Activated CD8-positive, alpha-beta memory T cell treated with anti-CD3 and anti-CD28 coated beads for 1 hour (primary cell): Measurements from ENCODE around the gene ATP10A.
"Not testable (repeated sequence)": the region's sequence is repeated elsewhere in the genome, so short reads cannot be mapped to it uniquely, and the experiment has no call there.

Source experiments
- DNase-seq, 2 donors: peaks; one replicate each; pipeline ENCODE4 v3.0.0-alpha.2; 2020; ENCODE audit warnings: low read depth in 1 of 2; ENCODE audit errors: extremely low read depth in 1 of 2

ATP10A gene

DNA sequence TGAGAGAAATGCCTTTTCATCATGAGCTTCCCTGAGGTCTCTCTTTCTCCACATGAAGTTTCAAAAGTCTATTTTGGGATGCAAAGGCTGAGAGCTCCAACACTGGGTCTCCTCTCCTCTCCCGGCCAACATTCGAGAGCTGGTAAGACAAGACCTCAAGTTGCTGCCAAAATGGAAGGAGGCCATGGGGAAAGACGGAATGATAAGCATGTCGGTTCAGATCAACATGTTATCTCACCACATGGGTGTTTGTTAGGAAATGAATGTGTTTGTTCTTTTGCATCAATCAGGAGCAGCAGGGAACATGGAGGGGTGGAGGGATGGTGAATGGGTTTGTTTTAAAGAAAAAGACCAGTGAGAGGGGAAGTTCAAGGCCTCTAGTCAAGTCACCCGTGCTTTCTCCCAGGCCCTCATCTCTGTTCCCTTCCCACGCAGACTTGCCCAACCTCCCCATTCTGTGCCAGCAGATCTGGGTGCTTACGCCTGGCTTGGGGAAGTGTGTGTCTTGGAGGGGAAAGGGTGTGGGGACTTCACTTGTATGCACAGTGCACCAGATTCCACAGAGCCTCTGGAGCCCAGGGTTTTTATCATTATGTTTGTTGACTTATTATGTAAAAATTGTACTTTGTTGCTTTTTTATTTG lies 23.5 kb upstream of the ATP10A start:
- DNase-seq = no peak

DNA sequence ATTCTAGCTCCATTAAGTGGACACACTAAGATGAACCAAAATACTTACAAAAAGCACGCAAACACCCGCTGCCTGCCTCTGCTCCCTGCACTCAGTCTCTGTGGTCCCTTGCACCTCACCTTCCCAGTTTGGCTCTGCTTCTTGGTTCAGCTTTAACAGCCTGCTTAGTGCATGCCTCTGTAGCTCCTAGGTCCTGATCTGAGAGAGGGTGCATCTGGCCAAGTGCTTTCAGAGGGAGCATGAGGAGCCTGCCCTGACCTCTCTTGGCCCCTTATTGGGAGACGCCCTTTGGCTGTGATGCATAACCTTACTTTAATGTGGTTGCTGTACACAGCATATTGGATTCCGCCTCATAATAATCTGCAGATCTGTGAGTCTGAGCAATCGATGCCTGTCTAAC lies 21.2 kb upstream of the ATP10A start:
- no peak for DNase-seq

DNA sequence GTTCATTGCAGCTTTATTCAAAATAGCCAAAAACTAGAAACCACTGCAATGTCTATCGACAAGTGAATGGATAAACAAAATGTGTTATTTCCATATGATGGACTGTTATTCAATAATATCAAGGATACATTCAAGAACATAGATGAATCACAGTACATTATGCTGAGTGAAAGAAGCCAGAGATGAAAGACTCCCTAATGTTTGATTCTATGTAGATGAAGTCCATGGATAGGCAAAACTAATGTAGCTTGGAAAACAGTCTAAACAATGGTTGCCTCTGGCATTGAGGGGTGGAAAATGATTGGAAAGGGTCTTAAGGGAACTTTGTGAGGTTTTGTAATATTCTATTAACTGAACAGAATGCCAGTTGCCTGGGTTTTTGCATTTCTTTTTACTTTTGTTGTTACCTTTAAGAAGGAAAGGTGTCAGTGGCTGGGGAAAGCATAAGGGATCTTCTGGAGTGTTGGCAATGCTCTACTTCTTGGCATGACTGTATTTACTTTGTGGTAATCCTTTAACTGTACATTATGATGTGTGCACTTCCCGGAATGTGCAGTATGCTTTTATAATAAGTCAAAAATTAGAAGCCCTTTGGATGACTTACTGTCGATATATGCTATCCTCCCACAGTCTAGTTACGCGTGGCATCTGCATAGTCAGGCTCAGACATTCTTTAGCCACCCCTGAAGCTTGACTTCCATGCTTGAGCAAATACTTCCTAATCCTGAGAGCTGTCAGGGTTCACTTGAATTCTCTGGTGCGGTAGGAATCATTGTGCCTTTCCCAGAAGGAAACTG lies 20.5 kb upstream of the ATP10A start:
- DNase-seq = no peak

DNA sequence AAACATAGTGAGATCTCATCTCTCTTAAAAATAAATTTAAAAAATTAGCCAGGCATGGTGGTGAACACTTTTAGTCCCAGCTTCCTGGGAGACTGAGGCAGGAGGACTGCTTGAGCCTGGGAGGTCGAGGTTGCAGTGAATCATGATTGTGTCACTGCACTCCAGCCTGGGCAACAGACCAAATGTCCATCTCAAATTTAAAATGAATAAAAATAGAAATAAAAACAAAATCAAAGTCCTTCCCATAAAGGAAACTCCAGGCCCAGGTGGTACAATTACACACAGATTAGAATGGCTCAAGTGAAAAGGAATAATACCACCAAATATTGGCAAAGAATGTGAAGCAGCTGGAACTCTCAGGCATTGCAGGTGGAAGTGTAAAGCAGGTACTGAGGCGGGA lies 19.3 kb upstream of the ATP10A start:
- DNase-seq = no peak

DNA sequence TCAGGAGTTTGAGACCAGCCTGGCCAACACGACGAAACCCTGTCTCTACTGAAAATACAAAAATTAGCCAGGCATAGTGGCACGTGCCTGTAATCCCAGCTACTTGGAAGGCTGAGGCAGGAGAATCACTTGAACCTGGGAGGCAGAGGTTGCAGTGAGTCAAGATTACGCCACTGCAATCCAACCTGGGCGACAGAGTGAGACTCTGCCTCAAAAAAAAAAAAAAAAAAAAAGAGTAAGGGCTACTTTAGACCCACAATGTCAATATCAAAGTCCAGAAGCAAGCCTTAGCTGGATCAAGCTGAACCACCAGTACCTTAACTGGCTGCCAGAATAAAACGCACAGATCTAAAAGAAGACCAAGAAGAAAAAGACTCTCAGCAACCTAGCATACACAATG lies 17.8 kb upstream of the ATP10A start:
- DNase-seq = not testable (repeated sequence)

DNA sequence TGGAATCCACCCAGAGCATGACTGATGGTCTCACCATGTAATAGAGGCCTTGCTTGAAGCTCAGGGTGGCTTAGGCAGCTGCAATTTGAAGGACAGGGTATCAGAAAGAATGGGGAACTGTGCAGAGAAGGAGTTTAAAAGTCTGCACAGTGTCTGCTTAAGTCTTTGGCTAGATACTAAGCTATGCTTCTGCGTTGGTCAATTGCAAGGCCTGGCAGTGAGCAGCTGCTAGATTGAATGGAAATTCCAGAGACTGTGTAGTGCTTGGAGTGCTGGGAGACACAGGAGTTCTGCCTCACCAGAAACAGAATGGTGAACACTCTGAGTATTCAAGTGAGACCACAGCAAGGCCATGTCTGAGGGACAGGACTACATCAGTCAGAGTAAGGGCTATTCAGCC lies 17.3 kb upstream of the ATP10A start:
- no peak for DNase-seq

DNA sequence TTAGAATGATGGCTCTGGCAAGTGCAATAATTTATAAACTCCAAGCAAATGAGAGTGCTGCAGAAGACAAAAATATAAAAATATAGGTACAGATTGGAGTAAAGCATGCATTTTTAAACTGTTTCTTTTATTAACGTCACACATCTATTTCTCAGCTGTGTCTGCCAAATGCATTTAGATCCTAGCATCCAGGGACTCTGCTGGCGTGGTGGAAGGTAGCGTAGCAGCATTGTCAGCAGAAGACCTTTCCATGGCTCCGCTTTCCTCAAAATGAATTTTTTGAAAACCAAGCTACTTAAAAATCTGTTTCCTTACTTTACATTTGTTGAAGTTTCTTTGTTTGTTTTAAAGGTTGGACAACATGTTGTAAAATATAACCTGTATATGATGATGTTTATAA lies 16.3 kb upstream of the ATP10A start:
- DNase-seq = no peak

DNA sequence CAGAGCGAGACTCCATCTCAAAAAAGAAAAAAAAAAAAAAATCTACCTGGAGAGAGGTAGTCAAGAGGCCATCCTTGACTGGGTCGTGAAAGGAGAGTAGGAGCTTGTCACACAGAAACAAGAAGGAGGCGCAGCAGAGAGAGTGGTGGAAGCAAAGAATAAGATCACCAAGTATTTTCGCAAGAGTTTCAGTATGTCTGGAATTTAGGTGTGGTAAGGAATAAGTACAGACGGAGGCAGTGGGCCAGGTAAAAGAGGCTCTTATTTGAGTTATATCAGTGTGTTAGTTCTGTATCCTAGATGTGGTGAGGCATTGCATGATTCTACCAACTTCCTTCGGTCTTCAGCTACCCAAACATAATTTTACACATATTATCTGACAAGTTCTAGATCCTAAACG lies 14.6 kb upstream of the ATP10A start:
- no peak for DNase-seq

DNA sequence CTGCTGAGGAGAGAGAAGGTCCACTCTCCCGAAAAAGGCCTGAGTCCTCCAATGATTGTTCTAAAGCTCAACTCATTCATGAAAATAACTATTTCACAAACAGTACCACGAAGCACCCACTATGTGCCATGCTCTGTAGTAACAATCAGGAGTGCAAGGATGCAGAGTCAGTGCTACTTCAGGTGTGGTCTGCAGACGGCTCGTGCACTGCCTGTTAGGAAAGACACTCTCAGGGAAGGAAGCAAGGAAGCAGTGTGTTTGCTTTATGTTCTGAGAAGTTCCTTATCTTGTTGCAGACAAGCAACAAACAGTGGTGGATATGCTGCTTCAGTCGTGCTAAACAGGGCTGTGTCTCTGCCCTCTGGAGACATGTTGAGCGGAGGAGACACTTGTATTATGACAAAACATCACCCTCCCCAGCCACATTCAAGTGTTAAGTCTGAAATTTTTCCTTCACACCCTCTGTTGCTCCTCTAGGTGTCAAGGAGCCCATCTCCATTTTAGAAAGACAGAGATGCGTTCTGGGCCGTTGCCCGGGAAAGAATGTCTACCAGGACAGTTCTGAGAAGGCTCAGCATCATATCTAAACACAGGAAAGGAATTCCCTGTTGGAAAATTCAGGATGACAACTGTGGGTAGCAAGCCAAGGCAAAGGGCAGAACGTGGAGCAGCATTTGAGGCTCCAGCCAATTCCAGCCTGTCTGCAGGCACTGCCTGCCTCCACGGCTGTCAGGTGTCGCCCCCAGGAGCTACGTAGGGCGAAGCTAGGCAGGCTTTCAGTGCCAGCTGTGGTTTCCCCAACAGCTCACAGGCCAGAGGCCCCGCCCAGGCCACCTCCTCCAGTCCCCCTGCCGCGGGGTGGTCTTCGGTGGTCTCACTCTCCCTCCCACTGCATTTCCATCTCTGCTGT lies 13.4 kb upstream of the ATP10A start:
- DNase-seq = no peak

DNA sequence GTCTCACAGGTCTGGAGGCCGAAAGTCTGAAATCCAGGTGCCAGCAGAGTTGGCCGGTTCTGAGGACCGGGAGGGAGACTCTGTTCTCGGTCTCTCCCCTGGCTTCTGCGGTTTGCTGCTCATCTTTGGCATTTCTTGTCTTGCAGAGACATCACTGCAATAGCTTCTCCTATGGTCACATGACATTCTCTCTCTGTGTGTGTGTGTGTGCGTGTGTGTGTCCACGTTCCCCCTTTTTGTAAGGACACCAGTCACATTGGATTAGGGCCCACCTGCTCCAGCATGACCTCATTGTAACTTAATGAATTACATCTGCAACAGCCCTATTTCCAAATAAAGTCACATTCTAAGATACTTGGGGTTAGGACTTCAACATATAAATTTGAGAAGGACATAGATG lies 12.4 kb upstream of the ATP10A start:
- no peak for DNase-seq

DNA sequence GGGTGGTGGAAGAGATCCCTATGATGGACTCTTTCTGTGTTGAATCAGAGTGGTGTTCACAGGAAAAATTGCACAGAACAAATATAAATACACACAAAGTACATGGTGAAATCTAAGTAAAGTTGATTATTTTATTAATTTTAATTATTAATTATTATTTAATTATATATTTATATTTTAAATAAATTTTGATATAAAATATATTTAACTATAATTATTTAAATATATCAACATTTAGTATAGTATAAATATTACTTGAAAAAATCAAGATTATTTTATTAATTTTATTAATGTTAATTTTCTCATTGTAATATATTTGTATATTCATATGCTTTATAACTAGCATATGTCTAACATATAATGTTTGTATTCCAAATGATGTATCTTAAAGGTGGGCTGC lies 11.3 kb upstream of the ATP10A start:
- DNase-seq = no peak

DNA sequence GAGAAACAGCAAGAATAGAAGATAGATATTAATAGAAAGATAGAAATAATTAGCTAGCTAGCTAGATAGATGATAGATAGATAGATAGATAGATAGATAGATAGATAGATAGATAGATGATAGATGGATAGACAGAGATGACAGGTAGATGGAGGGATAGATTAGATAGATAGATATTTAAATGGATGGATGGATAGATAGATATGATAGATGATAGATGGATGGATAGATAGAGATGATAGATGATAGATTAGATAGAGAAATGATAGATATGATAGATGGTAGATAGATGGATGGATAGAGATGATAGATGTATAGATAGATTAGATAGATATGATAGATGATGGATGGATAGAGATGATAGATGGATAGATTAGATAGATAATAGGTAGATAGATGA lies 8.3 kb upstream of the ATP10A start:
- no peak for DNase-seq

DNA sequence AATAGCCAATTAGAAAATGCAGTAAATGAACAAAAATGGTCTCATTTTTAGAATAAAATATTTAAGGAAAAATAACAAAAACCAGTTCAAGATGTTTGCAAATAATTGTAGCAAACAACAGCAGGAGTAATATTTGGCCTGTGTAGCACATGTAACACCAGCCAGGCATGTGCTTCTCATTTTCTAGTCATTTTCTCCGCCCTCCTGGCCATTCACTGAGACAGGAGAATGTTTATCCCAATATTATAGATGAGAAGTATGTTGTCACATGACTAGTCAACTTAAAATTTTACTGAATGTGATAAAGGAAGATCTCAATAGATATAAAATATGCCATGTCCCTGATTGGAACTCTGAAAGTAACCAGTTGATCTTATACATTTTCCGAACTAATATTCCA lies 7.8 kb upstream of the ATP10A start:
- DNase-seq = no peak

DNA sequence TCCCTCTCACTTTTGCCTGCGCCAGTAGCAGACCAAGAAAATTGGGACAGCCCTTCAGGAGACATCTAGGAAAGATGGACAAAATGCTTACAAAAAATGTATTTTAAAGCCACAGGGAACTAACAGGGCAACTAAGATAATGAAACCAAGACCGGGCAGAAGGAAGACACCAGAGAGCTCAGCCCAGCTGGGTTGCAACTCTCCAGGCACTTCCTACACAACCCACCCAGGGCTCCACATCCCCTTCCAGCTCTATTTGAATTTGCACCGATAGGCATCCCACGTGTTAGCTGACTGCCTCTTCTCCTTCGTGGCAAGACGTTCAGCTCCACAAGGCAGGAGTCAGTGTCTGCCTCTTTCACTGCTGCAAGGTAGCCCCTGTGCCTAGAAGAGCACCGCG lies 6.6 kb upstream of the ATP10A start:
- DNase-seq = no peak

DNA sequence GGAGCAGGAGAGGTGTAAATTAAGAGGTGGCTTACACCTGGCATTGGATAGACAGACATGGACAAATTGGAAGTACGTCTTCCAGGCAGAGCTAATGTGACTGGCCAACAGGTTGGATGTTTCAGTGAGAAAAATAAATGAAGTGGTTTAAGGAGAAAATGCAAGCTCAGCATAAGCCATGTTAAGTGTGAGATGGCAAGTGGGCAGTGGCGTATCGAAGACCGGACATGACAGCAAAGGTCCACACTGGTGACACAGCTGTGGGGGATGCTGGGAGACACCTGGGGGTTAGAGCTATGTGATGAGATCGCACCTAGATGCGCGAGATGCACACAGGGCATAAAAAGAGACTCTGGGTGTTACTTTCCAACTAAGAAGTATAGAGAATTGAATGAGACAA lies 3.7 kb upstream of the ATP10A start:
- no peak for DNase-seq

DNA sequence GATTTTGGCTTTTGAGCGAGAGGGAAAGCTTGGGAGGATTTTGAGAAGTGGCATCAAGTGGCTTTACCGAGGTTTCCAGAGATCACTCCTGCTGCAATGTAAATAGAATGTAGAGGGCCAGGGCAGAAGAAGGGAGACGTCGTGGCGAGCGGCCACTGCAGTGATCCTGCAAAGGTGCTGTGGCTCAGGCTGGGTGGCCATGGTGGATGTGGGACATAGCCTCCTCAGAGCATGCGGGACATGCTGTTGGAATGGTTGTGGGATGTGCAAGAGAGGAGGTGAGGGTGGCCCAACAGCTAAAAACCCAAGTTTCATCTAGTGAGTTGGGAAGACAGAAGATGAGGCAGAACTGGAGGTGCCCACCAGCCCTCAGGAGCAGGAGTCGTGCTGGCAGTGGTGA lies 3.1 kb upstream of the ATP10A start:
- DNase-seq = no peak

DNA sequence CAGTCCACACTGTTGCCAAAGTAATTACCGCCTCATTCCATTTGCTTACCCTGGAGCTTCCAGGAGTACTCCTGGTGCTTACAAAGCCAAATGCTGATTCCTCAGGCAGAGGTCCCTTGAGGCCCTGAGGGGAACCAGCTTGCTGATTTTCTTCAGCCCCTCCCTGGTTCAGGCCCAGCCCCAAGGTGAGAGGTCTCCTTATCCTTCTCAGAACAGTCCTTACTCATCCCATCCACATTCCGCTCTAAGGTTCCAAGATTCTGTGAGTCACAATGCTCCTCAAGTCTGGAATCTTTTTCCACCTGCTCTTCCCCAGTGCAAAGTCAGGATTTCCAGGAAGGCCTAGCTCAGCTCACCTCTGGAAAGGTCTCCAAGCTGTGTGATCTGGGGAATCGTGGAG lies 1.8 kb upstream of the ATP10A start:
- DNase-seq = no peak

DNA sequence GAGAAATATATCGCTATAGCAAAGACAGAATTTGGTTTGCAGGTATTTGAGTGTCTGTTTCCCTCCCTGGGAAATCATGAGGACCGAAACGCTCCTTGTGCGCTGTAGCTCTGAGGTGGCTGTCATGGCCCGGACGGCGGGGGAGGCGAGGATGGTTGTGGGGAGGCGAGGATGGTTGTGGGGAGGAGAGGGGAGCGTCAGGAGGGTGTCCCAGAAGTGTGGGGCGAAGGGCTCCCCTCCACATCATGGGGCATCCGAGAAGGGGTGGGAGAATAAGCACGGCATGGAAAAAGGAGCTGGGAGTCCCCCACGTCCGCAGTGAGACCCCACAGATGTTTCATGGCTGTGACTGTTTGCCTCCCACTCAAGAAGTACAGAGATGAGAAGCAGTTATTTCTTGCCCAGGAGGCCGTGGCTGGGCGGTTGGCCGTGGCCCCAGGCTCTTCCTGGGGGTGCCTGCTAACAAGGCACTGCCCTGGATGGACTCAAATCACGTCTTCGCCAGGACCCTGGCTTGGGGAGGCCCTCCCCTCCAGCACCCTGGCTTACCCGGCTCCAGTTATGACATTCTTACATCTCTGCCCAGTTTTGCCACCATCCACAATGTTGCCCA lies 947 bp upstream of the ATP10A start:
- DNase-seq = no peak

DNA sequence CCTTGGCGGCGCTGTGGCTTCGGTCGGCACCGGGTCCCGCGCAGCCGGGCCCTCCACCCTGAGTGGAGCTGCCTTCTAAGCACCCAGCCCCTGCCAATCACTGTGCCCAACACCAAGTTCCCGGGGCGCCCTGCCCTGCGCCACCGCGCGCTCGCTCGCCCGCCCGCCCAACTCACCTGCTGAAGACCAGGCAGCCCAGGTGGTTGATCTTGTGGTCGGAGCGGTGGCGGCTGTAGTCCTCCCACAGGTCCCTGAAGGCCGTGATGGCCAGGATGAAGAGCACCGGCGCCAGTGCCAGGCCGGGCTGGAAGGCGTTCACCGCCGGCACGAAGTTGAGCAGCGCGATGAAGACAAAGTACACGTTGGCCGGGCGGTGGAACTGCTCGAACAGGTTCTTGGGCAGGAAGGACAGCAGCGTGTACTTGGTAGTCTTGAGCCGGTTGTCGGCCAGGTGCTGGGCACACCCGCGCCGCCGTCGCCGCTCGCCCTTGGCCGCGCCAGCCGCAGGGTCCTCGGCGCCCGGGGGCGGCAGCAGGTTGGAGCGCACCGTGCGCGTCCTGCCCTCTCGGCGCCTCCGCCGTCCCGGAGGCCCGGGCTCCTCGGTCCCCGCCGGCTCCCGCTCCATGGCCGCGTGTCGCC lies 536 bp downstream of the ATP10A start:
- DNase-seq = peak in 1 of 2 donors; percentile 31

DNA sequence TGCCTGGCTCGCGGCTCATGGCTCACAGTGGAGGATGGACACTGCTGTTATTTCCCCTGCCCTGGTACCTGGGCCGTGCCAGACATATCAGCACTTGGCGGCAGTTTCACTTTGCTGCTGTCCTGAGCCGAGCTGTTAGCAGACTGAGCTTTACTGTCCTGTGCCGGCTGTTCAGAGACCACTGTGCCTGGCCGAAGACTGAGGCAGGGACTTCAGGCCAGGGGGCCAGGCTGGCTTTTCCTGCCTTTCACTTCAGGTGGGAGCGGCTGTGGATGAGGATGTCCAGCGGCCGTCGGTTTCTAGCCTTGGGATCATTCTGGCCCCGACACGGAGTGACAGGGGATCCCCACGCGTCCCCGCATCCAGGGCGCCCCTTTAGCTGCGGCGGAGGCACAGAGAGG lies 1.1 kb downstream of the ATP10A start:
- no peak for DNase-seq
